Right hindlimb (tissue), 1 donor: Measurements from ENCODE around the gene KLF7.

ENCODE experiments used
- DNase-seq: peaks from one replicate; pipeline ENCODE4 v3.0.0-alpha.2; 2018

The KLF7 gene

GRCh38 chr2:207166349-207167098 is 776 bp upstream of the KLF7 start:
- DNase-seq = peak; percentile 89

GRCh38 chr2:207166039-207166348 is 246 bp upstream of the KLF7 start:
- DNase-seq = peak; percentile 100

GRCh38 chr2:207164006-207164831 is 1.5 kb downstream of the KLF7 start:
- peak; percentile 82 for DNase-seq

GRCh38 chr2:207163756-207164005 is 2.1 kb downstream of the KLF7 start:
- no peak for DNase-seq

GRCh38 chr2:207163053-207163755 is 2.5 kb downstream of the KLF7 start:
- DNase-seq = no peak

GRCh38 chr2:207162316-207162715 is 3.4 kb downstream of the KLF7 start:
- DNase-seq = no peak

GRCh38 chr2:207161247-207162123 is 4.3 kb downstream of the KLF7 start:
- DNase-seq = no peak

GRCh38 chr2:207160115-207160514 is 5.6 kb downstream of the KLF7 start:
- no peak for DNase-seq

- no peak for DNase-seq
These were observed 6.7 kb downstream of the KLF7 start for GRCh38 chr2:207159002-207159401.

- no peak for DNase-seq
These were observed 8.0 kb downstream of the KLF7 start for GRCh38 chr2:207157731-207158130.

- DNase-seq = no peak
These were observed 8.6 kb downstream of the KLF7 start for GRCh38 chr2:207157162-207157481.

GRCh38 chr2:207156451-207157161 is 9.1 kb downstream of the KLF7 start:
- DNase-seq = no peak

- no peak for DNase-seq
These were observed 10.0 kb downstream of the KLF7 start for GRCh38 chr2:207155516-207156444.

- DNase-seq = no peak
These were observed 10.9 kb downstream of the KLF7 start for GRCh38 chr2:207154556-207155510.

- DNase-seq = peak; percentile 40
These were observed 12.3 kb downstream of the KLF7 start for GRCh38 chr2:207153266-207153975.

- no peak for DNase-seq
These were observed 14.7 kb downstream of the KLF7 start for GRCh38 chr2:207151048-207151447.

- no peak for DNase-seq
These were observed 15.5 kb downstream of the KLF7 start for GRCh38 chr2:207150284-207150683.

GRCh38 chr2:207149249-207150213 is 16.2 kb downstream of the KLF7 start:
- DNase-seq = no peak
